Stimulated activated CD8-positive, alpha-beta memory T cell treated with anti-CD3 and anti-CD28 coated beads, Interleukin-15, amount 100 ng/mL, for 4 hours (primary cell): ENCODE measurements around the gene CCDC169.
"Not testable (repeated sequence)": the region's sequence is repeated elsewhere in the genome, so short reads cannot be mapped to it uniquely, and the experiment has no call there.

Experiments
- DNase-seq, 2 donors: peaks; one replicate each; pipeline ENCODE4 v3.0.0-alpha.2; 2020; ENCODE audit warnings: low read depth in 2 of 2

The CCDC169 gene

DNA sequence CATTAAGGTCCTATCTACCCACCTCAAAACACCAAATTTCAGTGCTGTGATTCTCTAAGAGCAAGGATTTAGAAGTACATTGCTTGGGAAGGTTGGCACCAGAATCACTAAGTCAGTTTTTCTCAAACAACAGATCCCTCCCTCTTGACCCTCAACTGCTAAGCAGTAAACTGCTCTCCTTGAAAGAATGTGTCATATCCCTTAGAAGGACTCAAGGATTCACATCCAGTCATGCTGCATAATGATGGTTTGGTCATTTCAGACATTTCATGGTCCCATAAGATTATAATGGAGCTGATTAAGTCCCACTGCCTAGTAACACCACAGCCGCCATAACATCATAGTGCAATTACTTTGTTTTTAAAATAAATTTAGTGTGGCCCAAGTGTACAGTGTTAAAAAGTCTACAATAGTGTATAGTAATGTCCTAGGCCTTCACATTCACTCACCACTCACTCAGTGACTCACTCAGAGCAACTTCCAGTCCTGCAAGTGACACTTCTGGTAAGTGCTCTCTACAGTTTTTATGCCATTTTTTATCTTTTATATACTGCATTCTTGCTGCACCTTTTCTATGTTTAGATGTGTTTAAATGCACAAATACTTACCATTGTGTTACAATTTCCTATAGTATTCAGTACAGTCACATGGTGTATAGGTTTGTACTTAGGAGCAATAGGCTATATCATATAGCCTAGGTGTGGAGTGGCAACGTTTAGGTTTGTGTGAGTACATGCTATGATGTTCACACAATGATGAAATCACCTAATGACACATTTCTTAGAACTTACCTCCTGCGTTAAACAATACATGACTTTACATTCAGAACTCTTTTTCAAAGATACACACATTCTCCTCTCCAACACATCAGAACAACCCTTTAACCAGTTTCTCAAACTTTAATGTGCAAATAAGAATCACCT lies 15.7 kb upstream of the CCDC169 start:
- DNase-seq = no peak

DNA sequence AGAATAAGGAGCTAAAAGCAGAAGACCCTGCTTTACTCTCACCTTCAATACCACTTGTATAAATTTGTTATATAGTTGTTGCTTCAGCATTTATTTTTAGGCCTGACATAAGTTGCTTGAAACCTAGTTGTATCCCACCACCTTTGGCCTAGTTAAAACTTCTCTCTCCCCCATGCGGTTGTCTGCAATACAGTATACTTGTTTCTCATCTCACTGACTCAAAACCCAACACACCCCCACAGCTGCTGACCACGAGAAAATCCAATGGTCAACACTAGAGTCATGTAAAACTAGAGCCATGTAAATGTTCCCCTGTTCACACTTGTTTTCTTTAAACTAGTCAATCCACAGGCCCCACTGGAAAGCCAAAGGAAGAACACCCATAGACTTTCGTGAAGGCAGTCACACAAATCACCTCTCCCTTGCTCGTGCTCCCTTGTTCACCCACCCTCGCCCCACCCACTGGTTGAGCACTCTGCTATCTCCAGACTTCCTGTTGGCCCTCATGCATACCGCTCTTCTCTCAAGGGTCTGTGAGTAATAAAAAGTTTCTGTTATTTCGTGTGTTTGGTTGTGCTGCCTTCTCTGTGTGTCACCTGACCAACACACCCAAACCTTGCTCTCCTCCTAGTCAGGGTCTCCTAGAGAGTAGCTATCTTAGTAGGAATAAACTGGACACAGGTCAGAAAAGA lies 12.9 kb upstream of the CCDC169 start:
- DNase-seq = no peak

GRCh38 chr13:36302289-36302688 lies 4.7 kb upstream of the CCDC169 start:
- no peak for DNase-seq

- DNase-seq = not testable (repeated sequence)
These were observed 1.9 kb upstream of the CCDC169 start for GRCh38 chr13:36299469-36299868.

- no peak for DNase-seq
These were observed 988 bp upstream of the CCDC169 start for GRCh38 chr13:36298535-36299068.

DNA sequence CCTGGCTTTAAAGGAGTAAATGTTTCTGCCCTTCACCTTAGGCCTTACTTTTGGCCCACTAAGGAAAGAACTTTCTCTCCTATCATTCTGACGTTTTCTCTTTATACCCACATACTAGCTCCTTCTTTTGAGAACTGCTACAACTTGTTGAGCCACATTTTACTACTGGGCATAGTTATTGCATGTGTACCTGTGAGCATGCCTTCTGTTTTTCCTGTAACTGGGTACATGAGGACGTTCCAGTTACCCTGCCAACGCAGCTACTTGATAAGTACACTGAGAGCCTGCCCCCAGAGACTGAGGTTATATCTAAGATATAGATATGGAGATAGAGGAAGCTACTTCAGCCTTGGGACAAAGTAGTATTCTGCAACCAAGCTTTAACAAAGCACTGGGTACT lies 3.5 kb downstream of the CCDC169 start:
- no peak for DNase-seq

DNA sequence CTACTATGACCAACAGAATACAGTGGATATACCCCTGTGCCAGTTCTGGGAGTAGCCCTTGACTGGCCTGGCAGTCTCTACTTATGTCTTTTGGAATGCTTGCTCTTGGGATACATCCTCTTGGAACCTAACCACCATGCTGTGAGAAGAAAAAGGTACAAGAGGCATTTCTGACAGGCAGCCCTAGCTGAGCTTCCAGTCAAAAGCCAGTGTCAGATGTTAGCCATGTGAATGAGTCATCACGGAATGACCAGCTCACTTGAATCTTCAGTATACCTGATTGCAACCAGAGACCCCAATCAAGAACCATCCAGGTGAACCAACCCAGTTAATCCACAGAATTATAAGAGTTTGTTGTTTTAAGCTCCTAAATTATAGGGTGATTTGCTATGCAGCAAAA lies 4.1 kb downstream of the CCDC169 start:
- no peak for DNase-seq

DNA sequence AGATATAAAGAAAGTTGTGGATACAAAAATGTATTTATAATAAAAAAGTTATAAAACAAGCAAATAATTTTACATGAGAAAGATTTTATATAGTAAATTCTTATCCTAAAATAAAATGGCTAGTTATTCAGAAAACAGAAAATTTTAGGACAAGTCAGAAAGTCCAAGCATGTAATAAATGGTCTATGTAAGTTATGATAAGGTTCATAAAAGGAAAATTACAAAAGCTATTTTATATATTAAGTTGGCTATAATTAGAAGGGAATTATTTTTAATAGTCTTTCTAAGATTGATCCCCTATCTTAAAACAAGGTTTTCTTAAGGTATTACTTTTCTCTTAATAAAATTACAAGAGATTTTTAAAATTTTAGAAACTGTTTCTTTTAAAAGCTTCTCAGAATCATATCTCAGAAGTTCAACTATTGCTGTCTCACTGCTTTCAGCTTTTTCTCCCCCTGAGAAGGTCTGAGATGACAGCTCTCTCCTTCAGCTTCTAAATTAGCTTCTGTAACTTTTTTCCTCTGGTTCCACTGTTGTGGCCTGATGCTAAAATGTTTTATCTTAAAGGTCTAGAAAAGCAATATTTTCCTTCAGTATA lies 8.7 kb downstream of the CCDC169 start:
- no peak for DNase-seq

DNA sequence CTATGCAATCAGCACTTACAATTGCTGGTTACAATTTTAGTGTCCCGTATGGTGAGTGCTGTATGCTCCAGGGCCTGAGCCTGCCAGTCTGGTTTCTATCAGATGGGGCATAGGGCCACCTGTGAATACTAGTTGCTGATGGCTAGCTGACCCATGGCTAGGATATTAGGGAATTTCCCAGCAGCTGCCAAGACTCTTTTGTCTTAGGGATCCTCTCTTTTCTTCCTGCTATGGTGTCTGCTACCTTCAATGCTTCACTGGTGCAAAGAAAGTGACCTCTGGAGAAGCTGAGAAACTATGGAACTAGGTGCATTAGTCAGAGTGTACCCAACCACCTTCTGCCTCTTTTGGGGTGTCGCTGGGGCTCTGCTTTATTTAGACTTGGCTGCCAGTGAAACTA lies 11.6 kb downstream of the CCDC169 start:
- no peak for DNase-seq

DNA sequence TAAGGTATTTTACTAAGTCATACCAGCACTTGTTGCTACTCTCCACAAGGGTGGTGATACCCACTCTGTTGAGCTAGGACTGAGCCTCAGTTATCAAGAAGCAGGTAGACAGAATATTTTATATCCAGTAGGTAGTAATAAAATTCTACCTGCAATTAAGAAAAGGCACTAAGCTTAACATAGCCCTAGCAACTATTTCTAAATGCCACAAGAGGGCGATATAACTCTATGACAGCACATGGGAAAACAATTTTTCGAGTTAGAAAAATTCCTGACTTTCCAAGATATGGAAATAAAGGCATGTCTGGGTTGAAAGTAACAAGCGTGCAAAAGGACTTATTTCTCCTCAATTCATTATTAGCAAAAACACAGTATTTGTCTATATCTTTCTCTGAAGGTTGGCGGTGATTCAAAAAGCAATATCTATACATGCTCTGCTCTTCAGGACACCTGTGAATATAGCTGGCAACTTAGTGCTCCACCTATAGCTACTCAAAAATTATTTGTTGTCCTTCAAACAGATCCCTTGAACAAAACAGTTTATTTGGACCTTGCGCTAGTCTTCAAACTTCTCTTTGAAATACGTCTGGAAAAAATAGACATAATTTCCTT lies 14.7 kb downstream of the CCDC169 start:
- DNase-seq = no peak

DNA sequence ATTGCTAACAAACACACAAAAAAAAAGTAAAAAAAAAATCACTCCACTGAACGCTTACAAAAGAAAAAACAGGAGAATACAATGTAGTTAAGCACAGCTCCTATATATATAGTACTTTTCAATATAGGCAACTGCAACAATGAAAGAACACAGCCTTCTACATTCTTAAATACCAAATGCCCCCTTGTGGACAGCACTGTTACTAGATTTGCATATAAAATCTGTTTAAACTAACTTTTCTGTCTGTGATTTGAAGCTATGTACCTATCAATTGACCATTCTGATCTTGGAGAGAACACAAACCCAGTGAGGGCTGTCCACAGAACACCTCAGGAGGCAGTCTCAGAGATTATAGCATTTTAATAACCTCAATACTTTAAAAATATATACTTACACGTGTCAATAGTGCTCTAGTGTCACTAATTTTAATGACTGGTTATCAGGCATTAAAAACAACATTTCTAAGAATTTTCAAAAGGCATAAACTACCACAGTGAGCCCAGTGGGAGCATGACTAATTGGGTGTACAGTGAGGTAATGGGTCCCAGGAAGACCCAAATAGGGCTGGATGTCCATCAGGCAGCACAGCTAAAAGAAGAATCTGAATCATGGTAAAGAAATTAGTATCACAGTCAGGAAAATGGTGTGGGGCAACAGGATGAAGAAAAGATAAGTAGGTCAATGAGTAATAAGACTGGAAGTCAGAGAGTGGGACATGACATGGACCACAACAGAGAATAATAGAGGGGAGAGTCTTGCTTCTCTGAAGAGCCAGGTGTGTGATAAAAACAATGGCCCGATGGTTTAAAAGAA lies 22.2 kb downstream of the CCDC169 start:
- DNase-seq = no peak

DNA sequence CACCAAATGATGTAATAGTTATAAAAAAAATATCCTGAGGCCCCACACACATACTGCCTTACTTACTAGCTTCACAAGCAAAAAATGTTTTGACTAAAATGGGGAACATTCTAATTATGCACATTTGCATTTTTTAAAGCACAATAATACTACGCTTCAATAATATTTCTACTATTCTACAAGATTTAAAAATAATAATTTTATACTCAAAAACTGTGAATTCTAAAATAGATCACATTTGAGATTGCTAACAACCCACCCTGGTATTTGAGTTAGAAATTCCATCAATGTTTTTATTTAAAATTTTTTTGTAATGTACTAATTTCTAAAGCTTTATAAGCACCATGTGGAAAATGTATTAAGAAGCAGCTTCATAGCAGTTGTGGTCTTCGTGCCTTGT lies 24.2 kb downstream of the CCDC169 start:
- no peak for DNase-seq

DNA sequence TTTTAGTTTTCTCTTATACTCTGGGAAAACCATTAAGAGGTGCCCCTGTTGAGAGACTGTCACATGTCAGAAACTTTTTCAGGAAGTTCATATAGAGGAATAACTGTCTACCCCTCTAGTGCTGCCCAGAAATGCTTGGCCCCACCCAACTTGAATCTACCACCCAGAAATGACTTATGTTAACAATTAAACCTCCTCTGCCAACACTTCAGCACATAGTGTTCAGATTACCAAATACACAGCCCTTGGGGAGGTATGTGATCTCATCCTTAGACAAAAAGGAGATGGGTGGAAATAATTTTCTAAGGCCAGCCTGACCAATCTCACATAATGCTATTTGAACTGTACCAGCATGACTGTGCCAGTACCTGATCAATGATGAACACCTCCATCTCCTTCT lies 35.6 kb downstream of the CCDC169 start:
- no peak for DNase-seq

DNA sequence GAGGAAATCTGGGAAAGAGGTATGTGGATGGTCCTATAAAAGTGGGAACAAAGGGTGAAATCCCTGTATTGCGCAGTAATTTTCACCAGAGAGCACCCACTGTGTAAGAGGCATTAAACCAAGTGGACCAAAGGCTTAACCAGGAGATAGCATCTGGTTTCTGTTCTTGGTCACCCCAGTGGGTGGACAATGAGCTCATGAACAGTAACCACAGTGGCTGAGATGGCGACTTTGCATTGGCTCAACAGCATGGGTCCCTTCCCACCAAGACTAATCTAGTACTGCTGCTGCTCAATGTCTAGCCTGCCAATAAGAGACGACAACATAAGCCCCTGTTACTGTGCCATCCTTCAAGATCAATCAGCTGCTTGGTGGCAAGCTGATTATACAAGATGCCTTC lies 36.6 kb downstream of the CCDC169 start:
- no peak for DNase-seq

DNA sequence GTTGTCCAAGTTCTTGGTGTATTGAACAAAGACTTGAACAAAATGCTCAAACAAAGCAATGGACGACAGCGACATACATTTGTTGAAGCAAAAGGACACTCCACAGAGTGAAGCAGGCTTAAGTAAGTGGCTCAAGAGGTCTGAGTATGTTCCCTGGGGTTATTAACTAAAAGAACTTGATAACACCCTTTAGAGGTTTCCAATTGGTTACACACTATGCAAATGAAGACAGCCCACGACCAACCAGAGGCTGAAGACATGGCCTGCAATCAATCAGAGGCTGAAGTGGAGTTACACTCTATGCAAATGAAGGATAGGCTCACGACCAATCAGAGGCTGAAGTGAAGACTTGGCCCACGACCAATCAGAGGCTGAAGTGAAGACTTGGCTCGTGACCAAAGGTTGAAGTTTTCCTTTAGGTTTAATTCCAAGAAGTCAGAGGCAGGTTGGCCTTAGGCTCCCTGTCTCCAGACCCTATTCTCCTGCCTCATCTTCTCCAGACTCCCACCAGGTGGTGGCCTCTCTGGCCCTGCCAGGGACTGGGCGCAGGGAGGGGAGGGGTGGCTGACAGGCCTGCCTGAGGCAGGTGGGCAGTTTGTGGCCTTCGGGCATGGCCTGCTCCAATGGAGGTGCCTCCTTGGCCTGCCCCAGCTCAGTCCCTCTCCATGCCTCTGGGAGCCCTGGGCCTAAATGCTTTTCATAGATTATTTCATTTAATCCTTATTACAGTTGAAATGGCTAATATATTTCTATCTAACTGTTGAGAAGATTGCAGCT lies 38.1 kb downstream of the CCDC169 start:
- DNase-seq = no peak

DNA sequence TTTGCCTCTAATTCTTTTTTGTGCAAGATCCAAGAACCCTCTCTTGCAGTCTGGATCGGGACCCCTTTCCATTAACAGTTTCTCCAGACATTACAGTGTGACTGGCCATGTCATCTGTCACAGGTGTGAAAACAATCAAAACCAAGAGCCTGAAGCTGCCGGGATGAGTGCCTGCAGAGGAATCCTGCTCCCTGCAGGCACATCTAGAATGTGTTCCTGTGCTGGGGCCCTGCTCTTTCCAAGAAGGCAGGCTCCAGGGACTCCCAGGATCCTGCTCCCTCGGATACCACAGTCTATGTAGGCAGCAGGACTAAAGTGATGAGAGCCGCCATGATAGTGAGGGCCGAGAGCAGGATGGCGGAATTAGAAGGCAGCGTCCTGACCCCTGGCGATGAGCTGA lies 38.8 kb downstream of the CCDC169 start:
- no peak for DNase-seq

DNA sequence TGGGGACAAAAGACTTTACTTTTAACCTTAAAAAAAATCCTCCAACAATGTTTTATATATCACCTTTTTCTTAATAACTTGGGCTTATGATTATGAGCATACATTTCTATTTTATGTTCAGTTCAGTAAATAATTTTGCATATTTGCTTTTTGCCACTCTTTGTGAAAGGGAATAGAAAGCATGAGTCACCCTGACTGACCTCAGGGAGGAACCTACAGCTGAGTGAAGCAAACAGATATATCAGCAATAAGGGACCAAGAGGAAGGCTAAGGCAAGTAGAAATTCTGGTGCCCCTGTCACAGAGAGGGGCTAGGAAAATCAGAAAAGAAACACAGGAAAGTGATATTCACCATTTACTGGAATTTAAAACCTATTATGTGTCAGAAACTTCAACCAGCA lies 46.1 kb downstream of the CCDC169 start:
- no peak for DNase-seq

DNA sequence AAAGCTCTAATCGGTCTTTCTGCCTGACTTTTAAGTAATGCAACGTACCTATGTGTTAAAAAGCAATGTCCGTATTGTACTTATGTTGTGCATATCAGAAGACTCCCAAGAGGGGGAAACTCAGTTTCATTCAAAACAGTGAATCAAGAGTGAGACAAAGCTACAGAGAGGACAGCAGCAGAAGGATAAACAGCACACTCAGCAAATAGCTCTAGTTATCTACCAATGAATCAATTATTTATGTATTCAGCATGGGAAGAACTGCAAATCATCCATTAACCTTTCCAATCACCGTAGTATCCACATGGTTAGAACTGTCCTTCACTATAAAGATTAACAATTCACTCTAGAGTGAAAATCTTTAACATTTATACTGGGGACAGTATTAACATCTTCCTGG lies 46.6 kb downstream of the CCDC169 start:
- no peak for DNase-seq

DNA sequence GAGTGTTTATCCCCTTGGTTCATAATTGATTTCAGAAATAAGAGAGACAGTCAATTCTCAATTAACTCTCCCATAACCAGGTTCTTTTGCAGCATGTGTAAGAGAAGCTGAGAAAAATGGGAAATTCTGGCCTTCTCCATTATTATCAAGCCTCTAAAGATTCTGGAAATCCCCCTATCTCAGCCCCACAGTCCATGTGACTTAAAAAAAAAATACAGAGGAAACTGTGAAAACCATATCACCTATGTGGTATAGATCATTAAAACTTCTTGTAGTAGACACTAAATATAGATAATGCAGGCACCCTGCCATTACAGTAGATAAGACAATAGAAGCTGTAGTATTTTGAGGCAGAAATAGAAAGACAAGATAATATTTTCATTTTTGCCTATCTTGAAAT lies 48.9 kb downstream of the CCDC169 start:
- DNase-seq = no peak

DNA sequence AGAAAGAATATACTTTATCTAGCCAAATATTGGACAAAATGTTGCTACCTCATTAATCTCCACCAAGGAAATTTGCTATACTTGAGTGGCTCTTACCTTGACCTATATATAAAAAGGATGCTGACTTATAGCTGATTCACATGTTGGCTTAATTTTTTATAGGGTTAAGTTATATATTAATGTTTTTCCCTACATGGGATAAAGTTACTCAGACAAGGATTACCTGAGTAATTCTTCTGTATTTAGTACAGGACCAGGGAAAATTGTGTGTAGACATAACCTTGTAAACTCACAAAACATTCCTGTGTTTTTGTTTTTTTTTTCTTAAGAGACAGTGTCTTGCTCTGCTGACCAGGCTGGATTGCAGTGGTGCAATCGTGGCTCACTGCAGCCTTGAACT lies 52.6 kb downstream of the CCDC169 start:
- DNase-seq = no peak

DNA sequence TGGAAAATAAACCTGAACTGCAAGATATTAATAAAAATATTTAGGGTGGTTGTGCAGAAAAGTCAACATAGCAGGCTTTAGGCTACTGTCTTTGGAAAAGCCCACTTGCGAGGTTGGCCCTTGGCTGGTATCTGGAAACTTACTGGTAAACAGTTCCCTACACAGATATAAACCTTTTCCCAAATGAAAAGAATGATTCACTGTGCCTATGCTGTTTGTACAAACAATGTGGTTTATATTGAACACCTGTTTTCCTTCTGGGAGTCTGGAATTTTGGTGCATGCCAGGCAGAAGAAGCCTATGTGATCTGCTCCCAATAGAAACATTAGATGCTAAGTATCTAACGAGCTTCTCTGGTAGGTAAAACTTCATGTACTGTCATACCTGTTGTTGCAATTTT lies 53.5 kb downstream of the CCDC169 start:
- DNase-seq = no peak
